HG03175 (cell line): ENCODE results near the gene PSMD13.
"Not testable (repeated sequence)": the region's sequence is repeated elsewhere in the genome, so short reads cannot be mapped to it uniquely, and the experiment has no call there.

Source experiments
- ATAC-seq: cut with Tn5 transposase; IDR thresholded peaks from one replicate; pipeline ENCODE4 v1.9.1; 2021; ENCODE audit warnings: mild to moderate bottlenecking, moderate library complexity; ENCODE audit not compliant: unreplicated experiment

The PSMD13 gene

GRCh38 chr11:216081-216974 is 20.4 kb upstream of the PSMD13 start:
- ATAC-seq = no peak

GRCh38 chr11:217704-218103 is 19.1 kb upstream of the PSMD13 start:
- no peak for ATAC-seq

GRCh38 chr11:218815-219593 is 17.8 kb upstream of the PSMD13 start:
- ATAC-seq = no peak

- not testable (repeated sequence) for ATAC-seq
These were observed 16.0 kb upstream of the PSMD13 start for GRCh38 chr11:220641-221215.

GRCh38 chr11:221539-221938 is 15.2 kb upstream of the PSMD13 start:
- ATAC-seq = no peak

DNA sequence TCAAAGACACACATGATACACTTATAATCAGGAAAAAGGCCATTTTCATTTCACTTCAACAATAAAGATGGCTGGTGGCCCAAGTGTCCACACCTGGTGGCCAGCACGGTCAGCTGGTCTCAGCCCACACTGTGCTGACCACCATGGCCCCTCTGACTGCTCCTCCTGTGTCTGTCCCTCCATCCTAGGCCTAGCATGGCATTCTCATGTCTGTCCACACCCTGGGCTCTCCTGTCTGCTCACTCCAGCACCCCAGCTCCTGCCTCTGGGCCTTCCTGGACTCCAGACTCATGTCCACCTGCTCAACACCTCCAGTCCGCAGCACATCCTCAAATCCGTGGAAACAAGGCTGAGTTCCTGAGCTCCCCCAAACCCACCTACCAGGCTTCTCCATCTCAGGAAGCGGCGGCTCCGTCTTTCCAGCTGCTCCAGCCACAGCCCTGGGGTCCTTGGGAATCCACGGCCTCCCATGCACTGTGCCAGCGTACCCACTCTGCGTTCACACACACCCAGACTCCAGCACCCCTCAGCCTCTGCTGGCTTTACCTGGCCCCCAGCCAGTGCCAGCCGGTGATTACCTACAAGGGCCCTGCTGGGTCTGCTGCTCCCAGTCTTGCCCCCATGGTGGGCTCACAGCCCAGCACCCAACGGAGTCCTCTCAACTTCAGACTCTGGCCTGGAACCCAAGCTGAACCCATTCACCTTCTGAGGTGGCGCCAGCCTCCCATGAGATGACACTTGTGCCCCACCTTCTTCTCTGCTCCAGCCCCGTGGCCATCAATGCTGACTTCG is 14.6 kb upstream of the PSMD13 start:
- no peak for ATAC-seq

- no peak for ATAC-seq
These were observed 13.6 kb upstream of the PSMD13 start for GRCh38 chr11:223026-223789.

GRCh38 chr11:223884-224283 is 12.9 kb upstream of the PSMD13 start:
- ATAC-seq = no peak

DNA sequence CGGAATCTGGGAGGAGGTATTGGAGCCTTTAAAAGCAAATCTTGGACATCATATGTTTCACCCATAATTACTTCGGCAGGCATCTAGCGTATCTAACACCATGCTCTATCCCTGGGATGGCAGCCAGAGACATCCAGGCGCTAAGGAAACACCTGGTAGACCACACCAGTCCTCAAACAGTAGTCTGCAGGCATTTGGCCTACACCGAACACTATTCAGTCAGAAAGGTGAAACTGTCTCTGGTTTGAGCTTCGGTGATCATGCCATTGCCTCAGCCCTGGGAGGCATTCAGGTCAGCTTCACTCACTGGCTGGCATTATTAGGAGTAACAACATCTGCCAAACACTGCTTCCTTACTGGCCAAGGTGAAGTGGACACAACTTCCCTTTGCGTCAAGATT is 12.4 kb upstream of the PSMD13 start:
- ATAC-seq = no peak

GRCh38 chr11:225734-226453 is 10.9 kb upstream of the PSMD13 start:
- no peak for ATAC-seq

DNA sequence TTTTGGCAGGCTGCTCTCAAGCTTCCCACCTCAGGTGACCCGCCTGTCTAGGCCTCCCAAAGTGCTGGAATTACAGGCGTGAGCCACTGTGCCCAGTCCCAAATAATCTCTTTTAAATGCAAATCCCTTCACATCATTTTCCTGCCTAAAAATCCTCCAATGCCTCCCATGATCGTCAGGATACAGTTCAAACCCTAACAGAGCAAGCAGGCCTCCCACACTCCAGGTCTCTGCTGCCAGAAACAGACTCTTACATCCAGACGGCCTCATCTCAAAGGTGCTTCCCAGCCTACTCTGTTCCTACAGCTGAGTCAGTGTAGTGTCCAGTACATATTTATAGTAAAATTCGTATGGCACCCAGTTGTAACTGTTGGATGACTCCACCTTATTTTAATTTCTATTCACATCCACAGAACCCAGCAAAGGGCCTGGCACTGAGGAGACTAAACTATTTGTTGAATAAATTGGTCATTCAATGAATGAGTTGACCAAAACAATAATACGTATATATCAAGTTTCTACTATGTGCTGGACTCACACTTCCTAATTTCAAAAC is 8.9 kb upstream of the PSMD13 start:
- no peak for ATAC-seq

- no peak for ATAC-seq
These were observed 6.3 kb upstream of the PSMD13 start for GRCh38 chr11:230431-230830.

- no peak for ATAC-seq
These were observed 3.8 kb upstream of the PSMD13 start for GRCh38 chr11:232783-233565.

GRCh38 chr11:235180-235579 is 1.6 kb upstream of the PSMD13 start:
- no peak for ATAC-seq

- ATAC-seq = peak; percentile 11
These were observed 1.2 kb upstream of the PSMD13 start for GRCh38 chr11:235609-235996.

DNA sequence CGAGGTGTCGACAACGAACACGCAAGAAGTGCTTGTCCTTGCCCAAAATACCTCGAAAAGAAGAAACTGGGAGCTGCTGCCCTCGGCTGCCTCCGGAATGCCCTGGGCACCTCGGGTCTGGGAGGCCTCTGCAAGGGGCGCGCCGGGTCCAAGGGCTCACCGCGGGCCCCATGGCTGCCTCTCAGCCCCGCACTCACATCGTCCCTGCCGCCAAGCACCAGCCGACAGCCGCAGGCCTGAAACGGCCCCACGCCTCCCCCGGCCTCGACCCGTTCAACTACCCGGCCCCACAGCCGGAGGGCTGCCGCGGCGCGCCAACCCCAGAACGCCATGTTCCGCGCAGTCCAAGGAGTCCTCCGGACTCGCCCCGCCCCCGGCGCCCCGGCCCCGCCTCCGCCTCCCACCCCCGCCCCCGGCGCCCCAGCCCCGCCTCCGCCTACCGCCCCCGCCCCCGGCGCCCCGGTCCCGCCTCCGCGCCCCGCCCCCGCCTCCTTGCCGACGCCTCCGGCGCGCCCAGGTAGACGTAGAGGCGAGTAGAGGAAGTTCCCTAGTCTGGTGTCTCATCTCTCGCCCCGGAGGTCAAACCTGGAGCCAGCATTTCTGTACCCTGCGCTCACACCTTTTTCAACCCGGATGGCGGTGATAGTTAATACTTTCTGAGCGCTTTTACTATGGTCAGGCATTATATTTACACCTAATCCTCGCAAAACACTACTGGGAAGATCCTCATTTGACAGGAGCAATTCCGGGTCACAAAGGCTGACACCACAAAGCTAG is 591 bp upstream of the PSMD13 start, which contains the start of gene SIRT3:
TSS of gene SIRT3 (minus strand) at position 346 of the 777 bp plus-strand sequence. CDS start at position 332, 14 bp downstream.
- ATAC-seq = peak; percentile 78

GRCh38 chr11:238346-238745 is 1.6 kb downstream of the PSMD13 start:
- not testable (repeated sequence) for ATAC-seq
